GM23338 (cell line): Measurements from ENCODE around the gene RFNG.

Experiments
- CTCF ChIP-seq, 2 experiments: fragments of 200-600 bp in 1 of 2; sonication (generic) in 1 of 2; conservative IDR thresholded peaks; 2 replicates each; pipeline versions ENCODE4 v1.5.1 to v1.6.1; 2016 to 2017; ENCODE audit warnings: antibody characterized with exemption in 2 of 2, low read depth in 2 of 2, mild to moderate bottlenecking in 2 of 2, moderate library complexity in 1 of 2
- EZH2 ChIP-seq: fragments of 200-600 bp; sonication (generic); IDR thresholded peaks from one replicate; pipeline ENCODE4 v1.8.0; 2017; ENCODE audit warnings: antibody characterized with exemption, mild to moderate bottlenecking, low read depth; ENCODE audit not compliant: unreplicated experiment
- EZH2phosphoT487 ChIP-seq: fragments of 200-600 bp; sonication (generic); IDR thresholded peaks from one replicate; pipeline ENCODE4 v1.8.1; 2018; ENCODE audit warnings: antibody characterized with exemption; ENCODE audit not compliant: unreplicated experiment
- POLR2AphosphoS5 ChIP-seq: IDR thresholded peaks from 2 replicates; pipeline ENCODE4 v1.6.1; 2016; ENCODE audit warnings: antibody characterized with exemption, low read depth
- TF ChIP-seq, protein P1 (sequence below): IDR thresholded peaks from one replicate; pipeline ENCODE4 v1.6.1; 2018; ENCODE audit warnings: antibody characterized with exemption; ENCODE audit not compliant: unreplicated experiment

- no peak for TF ChIP-seq CTCF (conservative IDR thresholded peaks at IDR 0.05; ENCODE audit: low read depth in 2 of 2)
- TF ChIP-seq, protein P1, sequence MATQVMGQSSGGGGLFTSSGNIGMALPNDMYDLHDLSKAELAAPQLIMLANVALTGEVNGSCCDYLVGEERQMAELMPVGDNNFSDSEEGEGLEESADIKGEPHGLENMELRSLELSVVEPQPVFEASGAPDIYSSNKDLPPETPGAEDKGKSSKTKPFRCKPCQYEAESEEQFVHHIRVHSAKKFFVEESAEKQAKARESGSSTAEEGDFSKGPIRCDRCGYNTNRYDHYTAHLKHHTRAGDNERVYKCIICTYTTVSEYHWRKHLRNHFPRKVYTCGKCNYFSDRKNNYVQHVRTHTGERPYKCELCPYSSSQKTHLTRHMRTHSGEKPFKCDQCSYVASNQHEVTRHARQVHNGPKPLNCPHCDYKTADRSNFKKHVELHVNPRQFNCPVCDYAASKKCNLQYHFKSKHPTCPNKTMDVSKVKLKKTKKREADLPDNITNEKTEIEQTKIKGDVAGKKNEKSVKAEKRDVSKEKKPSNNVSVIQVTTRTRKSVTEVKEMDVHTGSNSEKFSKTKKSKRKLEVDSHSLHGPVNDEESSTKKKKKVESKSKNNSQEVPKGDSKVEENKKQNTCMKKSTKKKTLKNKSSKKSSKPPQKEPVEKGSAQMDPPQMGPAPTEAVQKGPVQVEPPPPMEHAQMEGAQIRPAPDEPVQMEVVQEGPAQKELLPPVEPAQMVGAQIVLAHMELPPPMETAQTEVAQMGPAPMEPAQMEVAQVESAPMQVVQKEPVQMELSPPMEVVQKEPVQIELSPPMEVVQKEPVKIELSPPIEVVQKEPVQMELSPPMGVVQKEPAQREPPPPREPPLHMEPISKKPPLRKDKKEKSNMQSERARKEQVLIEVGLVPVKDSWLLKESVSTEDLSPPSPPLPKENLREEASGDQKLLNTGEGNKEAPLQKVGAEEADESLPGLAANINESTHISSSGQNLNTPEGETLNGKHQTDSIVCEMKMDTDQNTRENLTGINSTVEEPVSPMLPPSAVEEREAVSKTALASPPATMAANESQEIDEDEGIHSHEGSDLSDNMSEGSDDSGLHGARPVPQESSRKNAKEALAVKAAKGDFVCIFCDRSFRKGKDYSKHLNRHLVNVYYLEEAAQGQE = no peak
- no peak for TF ChIP-seq EZH2phosphoT487
- TF ChIP-seq EZH2 = no peak
- TF ChIP-seq POLR2AphosphoS5 = no peak
Observed at GRCh38 chr17:82085031-82085861, 33.6 kb upstream of the RFNG start.
